HG03354 (cell line): ENCODE results near the gene ITGA7.
"Not testable (repeated sequence)": the region's sequence is repeated elsewhere in the genome, so short reads cannot be mapped to it uniquely, and the experiment has no call there.

Experiments used
- ATAC-seq: cut with Tn5 transposase; IDR thresholded peaks from one replicate; pipeline ENCODE4 v1.9.1; 2021; ENCODE audit warnings: mild to moderate bottlenecking; ENCODE audit not compliant: unreplicated experiment, poor library complexity, severe bottlenecking

ITGA7 gene

DNA sequence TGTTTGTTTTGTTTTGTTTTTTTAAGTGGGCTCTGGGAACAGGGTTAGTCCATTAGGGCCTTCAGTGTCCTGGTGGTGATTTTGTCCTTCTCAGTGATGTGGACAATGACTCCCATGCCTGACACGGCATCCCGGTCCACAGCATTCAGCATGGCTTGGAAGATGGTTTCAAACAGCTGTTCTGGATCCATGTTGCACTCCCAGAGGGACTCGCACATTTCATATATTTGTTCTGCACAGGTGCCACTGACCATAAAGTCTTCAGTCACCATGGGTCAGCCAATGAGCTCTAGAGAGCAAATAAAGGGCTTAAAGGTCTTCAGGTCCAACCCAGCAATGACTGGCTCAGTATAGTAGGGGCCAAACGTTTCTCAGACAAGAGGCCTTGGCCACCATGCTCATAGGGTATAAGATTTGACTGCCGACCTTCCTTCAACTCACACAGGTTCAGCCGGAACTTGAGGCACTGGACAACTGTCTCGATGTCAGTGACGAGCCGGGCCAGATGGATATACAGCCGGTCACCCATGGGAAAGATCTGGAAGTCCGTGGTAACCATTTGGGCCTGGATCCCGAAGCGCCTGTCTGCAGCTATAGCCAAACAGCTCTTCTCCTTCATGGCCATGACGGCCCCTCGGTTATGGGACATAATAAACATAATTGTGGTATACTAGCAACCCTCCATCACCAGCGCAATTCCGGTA lies 53.0 kb downstream of the ITGA7 start:
- no peak for ATAC-seq

GRCh38 chr12:55653031-55653430 lies 54.7 kb downstream of the ITGA7 start:
- no peak for ATAC-seq

- no peak for ATAC-seq
Measured at GRCh38 chr12:55652352-55652751, 55.4 kb downstream of the ITGA7 start.

DNA sequence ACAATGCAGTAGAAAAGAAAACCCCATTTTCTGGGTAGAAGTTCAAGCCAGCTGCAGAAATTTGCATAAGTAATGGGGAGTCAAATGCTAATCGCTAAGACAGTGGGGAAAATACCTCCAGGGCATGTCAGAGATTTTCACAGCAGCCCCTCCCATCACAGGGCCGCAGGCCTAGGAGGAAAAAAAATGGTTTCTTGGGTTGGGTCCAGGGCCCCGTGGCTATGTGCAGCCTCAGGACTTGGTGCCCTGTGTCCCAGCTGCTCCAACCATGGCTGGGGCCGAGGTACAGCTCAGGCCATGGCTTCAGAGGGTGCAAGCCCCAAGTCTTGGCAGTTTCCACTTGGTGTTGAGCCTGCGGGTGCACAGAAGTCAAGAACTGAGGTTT lies 56.4 kb downstream of the ITGA7 start:
- ATAC-seq, result no peak

DNA sequence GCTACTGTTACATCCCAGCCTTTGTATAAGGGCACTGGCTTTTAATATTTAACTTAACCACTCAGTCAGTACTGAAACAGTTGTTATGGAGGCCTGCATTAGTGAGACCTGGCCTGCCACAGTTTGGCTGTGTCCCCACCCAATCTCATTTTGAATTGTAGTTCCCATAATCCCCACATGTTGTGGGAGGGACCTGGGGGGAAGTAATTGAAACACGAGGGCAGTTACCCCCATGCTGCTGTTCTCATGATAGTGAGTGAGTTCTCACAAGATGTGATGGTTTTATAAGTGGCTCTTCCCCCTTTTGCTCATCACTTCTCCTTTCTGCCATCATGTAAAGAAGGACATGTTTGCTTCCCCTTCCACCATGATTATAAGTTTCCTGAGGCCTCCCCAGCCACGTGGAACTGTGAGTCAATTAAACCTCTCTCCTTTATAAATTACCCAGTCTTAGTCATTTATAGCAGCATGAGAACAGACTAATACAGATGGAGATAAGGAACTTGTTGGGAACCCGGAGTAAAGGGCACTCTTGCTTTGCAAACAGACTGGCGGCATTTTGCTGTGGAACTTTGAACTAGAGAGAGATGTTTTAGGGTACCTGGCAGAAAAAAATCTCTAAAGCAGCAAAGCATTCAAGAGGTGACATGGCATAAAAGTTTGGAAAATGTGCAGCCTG lies 56.9 kb downstream of the ITGA7 start:
- not testable (repeated sequence) for ATAC-seq

GRCh38 chr12:55647027-55647426 lies 60.7 kb downstream of the ITGA7 start:
- no peak for ATAC-seq

- no peak for ATAC-seq
Measured at GRCh38 chr12:55644591-55644990, 63.1 kb downstream of the ITGA7 start.

- ATAC-seq, result peak; percentile 44
Measured at GRCh38 chr12:55642669-55643068, 65.0 kb downstream of the ITGA7 start.

GRCh38 chr12:55642267-55642666 lies 65.4 kb downstream of the ITGA7 start:
- no peak for ATAC-seq

DNA sequence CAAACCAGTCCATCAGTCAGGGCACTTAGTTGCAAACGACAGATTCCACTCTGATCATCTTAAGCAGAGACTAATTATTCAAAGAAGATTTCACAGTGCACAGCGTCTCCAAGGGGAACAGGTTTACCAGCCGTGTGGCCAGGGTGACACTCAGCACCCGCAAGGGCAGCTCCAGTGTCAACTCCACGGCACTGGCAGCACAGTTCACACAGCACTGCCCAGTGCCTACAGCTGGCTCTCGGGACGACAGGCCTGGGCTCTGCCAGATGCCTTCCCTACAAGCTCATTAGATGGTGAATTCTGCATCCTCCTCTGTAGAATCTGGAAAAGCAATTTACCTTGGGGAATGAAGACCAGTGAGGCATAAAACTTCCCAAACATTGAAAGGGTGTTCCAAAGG lies 66.1 kb downstream of the ITGA7 start:
- ATAC-seq, result no peak

DNA sequence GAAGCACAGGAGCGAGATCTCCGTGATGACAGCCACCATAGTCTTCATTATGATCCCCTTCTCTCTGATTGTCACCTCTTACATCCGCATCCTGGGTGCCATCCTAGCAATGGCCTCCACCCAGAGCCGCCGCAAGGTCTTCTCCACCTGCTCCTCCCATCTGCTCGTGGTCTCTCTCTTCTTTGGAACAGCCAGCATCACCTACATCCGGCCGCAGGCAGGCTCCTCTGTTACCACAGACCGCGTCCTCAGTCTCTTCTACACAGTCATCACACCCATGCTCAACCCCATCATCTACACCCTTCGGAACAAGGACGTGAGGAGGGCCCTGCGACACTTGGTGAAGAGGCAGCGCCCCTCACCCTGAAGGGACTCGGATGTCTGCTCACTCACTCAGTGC lies 70.2 kb downstream of the ITGA7 start:
- ATAC-seq, result no peak

DNA sequence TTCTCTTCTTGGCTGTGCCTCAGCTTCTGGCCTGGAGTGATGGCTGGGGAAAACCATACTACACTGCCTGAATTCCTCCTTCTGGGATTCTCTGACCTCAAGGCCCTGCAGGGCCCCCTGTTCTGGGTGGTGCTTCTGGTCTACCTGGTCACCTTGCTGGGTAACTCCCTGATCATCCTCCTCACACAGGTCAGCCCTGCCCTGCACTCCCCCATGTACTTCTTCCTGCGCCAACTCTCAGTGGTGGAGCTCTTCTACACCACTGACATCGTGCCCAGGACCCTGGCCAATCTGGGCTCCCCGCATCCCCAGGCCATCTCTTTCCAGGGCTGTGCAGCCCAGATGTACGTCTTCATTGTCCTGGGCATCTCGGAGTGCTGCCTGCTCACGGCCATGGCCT lies 70.9 kb downstream of the ITGA7 start, which contains the start of gene OR10P1:
OR10P1 (plus strand) TSS at position 40 of the 400 bp plus-strand sequence; CDS start at position 40, 0 bp downstream.
- no peak for ATAC-seq

DNA sequence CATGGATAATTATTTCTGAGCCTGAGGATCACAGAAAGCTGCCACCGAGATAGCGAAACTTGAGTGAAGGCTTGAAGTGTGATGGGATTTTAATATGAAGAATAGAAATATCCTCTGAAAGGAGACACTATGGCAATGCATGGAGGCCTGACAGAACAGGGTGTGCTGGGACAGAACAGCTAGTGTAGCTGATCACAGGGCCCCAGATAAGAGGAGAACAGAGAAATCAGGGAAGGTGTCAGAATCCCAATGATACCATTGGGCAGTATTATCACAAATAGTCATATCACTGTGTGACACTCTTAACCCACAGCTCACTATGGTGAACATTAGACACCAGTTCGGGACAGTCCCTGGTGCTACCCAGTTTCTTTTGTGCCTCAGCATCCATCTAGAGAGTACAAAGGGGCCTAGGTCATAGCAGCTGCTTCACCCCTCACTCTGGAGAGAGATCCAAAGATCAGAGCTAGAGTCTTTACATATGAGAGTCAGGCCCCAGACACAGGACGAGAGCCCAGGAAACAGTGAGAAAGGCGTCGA lies 71.5 kb downstream of the ITGA7 start:
- ATAC-seq, result no peak
